Psoas muscle (tissue), 8 donors: ENCODE data around the gene SULF2. TPM values are rescaled to one million over a fixed set of nuclear protein-coding genes. Genes with fewer than 3 reads are reported as not detected.

Source experiments
- ATAC-seq, 4 donors: fragments of 200-7000 bp; cut with Tn5 transposase; one replicate each; pipeline ENCODE4 v1.9.1; 2020; ENCODE audit warnings: moderate library complexity in 3 of 4, mild to moderate bottlenecking in 2 of 4
- DNase-seq, 2 donors: peaks; one replicate each; pipeline ENCODE4 v3.0.0-alpha.2; 2020
- H3K27ac ChIP-seq: fragments of 200-600 bp; one replicate; pipeline ENCODE4 v1.8.0; 2022
- H3K27me3 ChIP-seq, 3 donors: fragments of 200-600 bp in 1 of 3; one replicate each; pipeline versions ENCODE4 v1.6.1 to v1.8.0; 2013 to 2022; ENCODE audit warnings: low read length in 2 of 3, mild to moderate bottlenecking in 2 of 3, moderate library complexity in 1 of 3; ENCODE audit not compliant: insufficient read depth in 3 of 3
- H3K36me3 ChIP-seq, 2 donors: fragments of 200-600 bp in 1 of 2; one replicate each; pipeline versions ENCODE4 v1.6.1 to v1.8.0; 2013 to 2022; ENCODE audit warnings: low read depth in 1 of 2, mild to moderate bottlenecking in 1 of 2, moderate library complexity in 1 of 2; ENCODE audit not compliant: insufficient read depth in 1 of 2
- H3K4me1 ChIP-seq: fragments of 200-600 bp; one replicate; pipeline ENCODE4 v1.8.0; 2022
- H3K4me3 ChIP-seq: fragments of 200-600 bp; one replicate; pipeline ENCODE4 v1.8.0; 2022; ENCODE audit warnings: mild to moderate bottlenecking
- H3K9me3 ChIP-seq: fragments of 200-600 bp; one replicate; pipeline ENCODE4 v1.8.0; 2022
- WGBS, 3 donors: extraction: QIAGEN DNeasy Blood & Tissue Kit; methylation state at CpG; one replicate each; pipeline versions ENCODE4 v1.1.6 to v1.1.7; 2013; 5-methylcytosine and 5-hydroxymethylcytosine counted together
- intact Hi-C, 2 donors: fragments of 100-400 bp; cut with DNase I; formaldehyde crosslinking; loops; one replicate each; pipeline versions ENCODE4 v1.11.0 to v1.14.2; 2022
- polyA plus RNA-seq, 3 donors: library from polyadenylated mRNA; stranded (reverse); fragments of 200-250 nt; gene quantifications; one replicate each; pipeline ENCODE4 v1.2.3, GENCODE V29; 2013
- total RNA-seq, 4 donors: library from RNA; stranded (reverse); fragmentation: NEBNext Ultra II Directional in 2 of 4; extraction: Animal tissue kit (Norgen Biotek cat#: 25700) in 2 of 4; gene quantifications; one replicate each; pipeline versions ENCODE4 v1.2.1 to v1.2.4, GENCODE V29; 2021 to 2023
- TF ChIP-seq, protein P1 (sequence below): fragments of 200-600 bp; IDR thresholded peaks from one replicate; pipeline ENCODE4 v1.8.0; 2022; ENCODE audit warnings: antibody characterized with exemption
- donor health status: healthy with polysubstance abuse.
- donor health status: DM: no; HTN: no; CAD: no; lungs with moderate emphysema.
- donor health status: Bipolar disorder and iron deficiency.
- donor health status: healthy.
- donor health status: DM: yes; HTN: yes; CAD: no.
- donor health status: DM: no; HTN: no; CAD: no.
- donor health status: DM: no; HTN: no; CAD: no.
- donor health status: DM: yes; HTN: yes; CAD: no.

Gene SULF2
- total and polyA plus RNA-seq, 7 donors: 5.3 to 23.3 (median 11.6) TPM

GRCh38 chr20:47741669-47742608, 43.3 kb downstream of the SULF2 start:
- Histone ChIP-seq H3K9me3 (no peaks in the 10 kb centered on the region), H3K4me3 (no peak overlapping the region), H3K4me1 (no peaks in the 10 kb centered on the region), H3K27ac (no peak overlapping the region), H3K27me3 (peaks cover 0 to 4% (median 0%) of the 10 kb centered on the region in 3 donors), H3K36me3 (no peaks in the 10 kb centered on the region)
- DNase-seq (no peak), ATAC-seq (no peak)
- TF ChIP-seq, protein P1, sequence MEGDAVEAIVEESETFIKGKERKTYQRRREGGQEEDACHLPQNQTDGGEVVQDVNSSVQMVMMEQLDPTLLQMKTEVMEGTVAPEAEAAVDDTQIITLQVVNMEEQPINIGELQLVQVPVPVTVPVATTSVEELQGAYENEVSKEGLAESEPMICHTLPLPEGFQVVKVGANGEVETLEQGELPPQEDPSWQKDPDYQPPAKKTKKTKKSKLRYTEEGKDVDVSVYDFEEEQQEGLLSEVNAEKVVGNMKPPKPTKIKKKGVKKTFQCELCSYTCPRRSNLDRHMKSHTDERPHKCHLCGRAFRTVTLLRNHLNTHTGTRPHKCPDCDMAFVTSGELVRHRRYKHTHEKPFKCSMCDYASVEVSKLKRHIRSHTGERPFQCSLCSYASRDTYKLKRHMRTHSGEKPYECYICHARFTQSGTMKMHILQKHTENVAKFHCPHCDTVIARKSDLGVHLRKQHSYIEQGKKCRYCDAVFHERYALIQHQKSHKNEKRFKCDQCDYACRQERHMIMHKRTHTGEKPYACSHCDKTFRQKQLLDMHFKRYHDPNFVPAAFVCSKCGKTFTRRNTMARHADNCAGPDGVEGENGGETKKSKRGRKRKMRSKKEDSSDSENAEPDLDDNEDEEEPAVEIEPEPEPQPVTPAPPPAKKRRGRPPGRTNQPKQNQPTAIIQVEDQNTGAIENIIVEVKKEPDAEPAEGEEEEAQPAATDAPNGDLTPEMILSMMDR: no peak
- WGBS, 3 donors: 37 to 43% (median 41%) methylated on average over 22 of the region's 22 CpGs
- intact Hi-C loops: no loop called here

GRCh38 chr20:47740862-47741184, 44.5 kb downstream of the SULF2 start:
- TF ChIP-seq, protein P1: no peak
- H3K9me3 ChIP-seq: no peaks in the 10 kb centered on the region
- intact Hi-C loops: no loop called here
- WGBS, 3 donors: 30 to 38% (median 37%) methylated on average over 11 of the region's 11 CpGs
- H3K36me3 ChIP-seq: no peaks in the 10 kb centered on the region
- H3K27me3 ChIP-seq: peaks cover 0 to 4% (median 0%) of the 10 kb centered on the region in 3 donors
- no peaks in the 10 kb centered on the region for H3K4me1 ChIP-seq
- H3K27ac ChIP-seq: no peak overlapping the region
- DNase-seq (peak; percentile 25 to 67), ATAC-seq (no peak)
- no peak overlapping the region for H3K4me3 ChIP-seq

GRCh38 chr20:47740121-47740861, 45.0 kb downstream of the SULF2 start:
- 69 to 73% (median 69%) methylated on average over 10 of the region's 10 CpGs for WGBS, 3 donors
- Histone ChIP-seq H3K27ac (no peak overlapping the region), H3K4me1 (no peaks in the 10 kb centered on the region), H3K36me3 (peaks cover 0 to under 1% of the 10 kb centered on the region in 2 donors), H3K4me3 (no peak overlapping the region), H3K27me3 (peaks cover 0 to 4% (median 2%) of the 10 kb centered on the region in 3 donors), H3K9me3 (no peaks in the 10 kb centered on the region)
- DNase-seq (no peak), ATAC-seq (no peak)
- intact Hi-C loops: no loop called here
- TF ChIP-seq, protein P1: no peak

GRCh38 chr20:47737923-47738322, 47.4 kb downstream of the SULF2 start:
- WGBS, 3 donors: 90 to 92% (median 92%) methylated on average over 9 of the region's 9 CpGs
- ATAC-seq (no peak), DNase-seq (no peak)
- TF ChIP-seq, protein P1: no peak
- intact Hi-C loops: no loop called here
- Histone ChIP-seq H3K4me1 (no peaks in the 10 kb centered on the region), H3K27ac (no peak overlapping the region), H3K36me3 (peaks cover 3% of the 10 kb centered on the region in 2 donors), H3K9me3 (no peaks in the 10 kb centered on the region), H3K27me3 (peaks cover 0 to 2% (median 0%) of the 10 kb centered on the region in 3 donors), H3K4me3 (no peak overlapping the region)
